Measurements from ENCODE around the gene PLEKHJ1.
"Not testable (repeated sequence)": the region's sequence is repeated elsewhere in the genome, so short reads cannot be mapped to it uniquely, and the experiment has no call there.

PLEKHJ1 gene, protein sequence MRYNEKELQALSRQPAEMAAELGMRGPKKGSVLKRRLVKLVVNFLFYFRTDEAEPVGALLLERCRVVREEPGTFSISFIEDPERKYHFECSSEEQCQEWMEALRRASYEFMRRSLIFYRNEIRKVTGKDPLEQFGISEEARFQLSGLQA

DNA sequence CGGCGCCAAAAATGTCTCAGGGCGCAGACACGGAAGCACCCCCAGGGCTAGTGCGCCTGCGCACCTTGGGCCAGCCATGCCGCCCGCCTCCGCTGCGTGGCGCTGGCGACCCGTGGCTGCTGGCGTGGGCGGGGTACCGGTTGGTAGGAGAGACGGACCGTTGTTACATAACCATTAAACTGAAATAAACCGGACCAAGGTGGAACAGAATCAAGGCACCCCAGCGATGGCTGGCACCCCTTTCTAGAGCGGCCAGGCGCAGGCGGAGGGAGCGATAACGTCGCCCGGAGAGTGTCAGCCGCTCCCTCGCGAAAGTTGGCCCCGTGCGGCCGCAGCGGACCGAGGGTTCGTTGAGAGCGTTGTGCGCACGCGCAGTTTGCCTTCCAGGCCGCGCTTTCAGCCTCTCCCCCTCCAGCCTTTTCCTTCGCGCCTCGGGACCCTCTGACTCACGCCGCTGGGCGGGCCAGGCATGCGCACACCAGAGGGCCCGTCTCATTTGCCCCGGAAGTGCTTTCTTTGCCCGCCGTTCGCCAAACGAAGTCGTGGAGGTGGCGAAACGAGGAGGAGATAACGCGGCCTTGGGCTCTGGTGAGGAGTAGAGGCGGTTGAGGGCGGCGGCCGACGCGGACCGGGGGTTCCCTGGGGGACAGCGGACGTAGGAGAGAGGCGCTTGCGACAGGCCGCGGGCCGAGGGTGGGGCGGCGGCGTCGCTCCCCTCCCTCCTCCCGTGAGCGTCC is at the start of gene PLEKHJ1, which contains the start of gene SF3A2:
Gene PLEKHJ1, minus strand, starts transcription at position 16 of the 737 bp plus-strand sequence. CDS start 81 bp downstream, outside the sequence.
Gene SF3A2, plus strand, starts transcription at position 511 of the 737 bp plus-strand sequence. CDS start 6,595 bp downstream, outside the sequence.
- peak; percentile 97 for DNase-seq

DNA sequence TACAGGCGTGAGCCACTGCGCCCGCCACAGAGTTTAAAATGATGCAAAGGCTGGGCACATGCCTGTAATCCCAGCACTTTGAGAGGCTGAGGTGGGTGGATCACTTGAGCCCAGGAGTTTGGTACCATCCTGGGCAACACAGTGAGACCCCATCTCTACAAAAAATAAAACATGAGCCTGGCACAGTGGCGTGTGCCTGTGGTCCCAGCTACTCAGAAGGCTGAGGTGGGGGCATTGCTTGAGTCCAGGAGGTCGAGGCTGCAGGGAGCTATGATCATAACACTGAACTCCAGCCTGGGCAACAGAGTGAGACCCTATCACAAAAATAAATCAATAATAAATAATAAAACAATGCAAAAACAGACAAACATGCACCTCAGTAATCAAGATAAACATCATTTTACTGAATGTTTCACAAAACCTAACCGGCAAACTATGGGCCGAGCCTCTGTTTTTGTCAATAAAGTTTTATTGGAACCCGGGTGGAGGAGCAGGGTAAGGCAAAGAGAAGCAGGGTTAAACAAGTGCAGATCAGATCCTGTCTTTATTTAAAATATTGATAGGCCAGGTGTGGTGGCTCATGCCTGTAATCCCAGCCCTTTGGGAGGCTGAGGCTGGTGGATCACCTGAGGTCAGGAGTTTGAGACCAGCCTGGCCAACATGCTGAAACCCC is 47.8 kb upstream of the PLEKHJ1 start:
- no peak for DNase-seq

DNA sequence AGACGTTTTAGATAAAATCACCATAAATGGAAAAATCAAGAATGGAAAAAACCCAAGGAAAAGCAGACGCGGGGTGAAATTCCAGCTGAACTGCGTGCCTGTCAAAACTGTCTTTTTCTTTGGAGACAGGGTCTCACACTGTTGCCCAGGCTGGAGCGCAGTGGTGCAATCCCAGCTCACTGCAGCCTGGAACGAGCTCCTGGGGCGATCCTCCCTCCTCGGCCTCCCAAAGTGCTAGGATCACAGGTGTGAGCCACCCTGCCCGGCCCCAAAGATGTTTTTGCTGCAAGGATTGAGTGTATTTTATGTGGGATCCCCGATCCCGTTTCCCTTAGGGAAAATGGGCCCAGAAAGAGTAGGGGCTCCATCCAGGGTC is 46.7 kb upstream of the PLEKHJ1 start:
- DNase-seq = no peak

DNA sequence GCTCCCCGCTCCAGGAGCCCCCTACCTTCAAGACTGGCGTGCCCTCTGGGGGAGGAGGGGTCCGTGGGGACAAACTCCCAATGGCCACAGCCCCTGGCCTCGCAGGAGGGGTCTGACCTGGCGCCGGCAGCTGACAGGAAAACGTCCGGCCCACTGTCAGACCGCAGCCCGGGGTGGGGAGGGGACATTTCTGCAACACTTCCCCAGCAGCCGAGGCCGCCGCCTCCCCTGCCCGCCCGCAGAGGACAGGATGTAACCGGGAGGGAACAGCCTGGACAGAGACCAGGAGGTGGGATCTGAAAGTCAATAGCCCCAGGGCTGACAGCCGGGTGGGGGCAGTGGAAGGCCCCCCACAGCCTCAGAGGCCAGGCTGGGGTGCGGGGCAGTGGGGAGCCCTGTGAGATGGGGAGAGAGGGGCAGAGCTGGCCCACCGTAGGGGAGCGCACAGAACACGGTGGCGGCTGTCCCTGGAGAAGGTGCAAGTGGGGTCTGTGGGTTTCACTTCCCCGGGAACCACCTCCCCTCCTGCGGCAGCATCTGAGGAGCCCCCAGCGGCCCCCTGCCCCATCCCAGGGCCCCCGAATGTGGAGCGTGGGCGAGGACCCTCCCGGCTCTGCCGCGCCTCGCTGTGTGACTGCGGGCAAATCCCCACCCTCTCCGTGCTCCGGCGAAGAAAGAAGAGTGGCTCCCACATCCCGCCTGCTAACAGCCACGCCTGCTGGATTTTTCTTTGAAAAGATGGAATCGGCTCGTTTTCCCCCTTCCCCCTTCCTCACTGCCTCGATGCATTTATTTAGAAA is 46.1 kb upstream of the PLEKHJ1 start, which contains the start of gene PEAK3:
Gene PEAK3, minus strand, starts transcription at position 114 of the 800 bp plus-strand sequence. CDS start 1,244 bp downstream, outside the sequence.
- peak; percentile 72 for DNase-seq

DNA sequence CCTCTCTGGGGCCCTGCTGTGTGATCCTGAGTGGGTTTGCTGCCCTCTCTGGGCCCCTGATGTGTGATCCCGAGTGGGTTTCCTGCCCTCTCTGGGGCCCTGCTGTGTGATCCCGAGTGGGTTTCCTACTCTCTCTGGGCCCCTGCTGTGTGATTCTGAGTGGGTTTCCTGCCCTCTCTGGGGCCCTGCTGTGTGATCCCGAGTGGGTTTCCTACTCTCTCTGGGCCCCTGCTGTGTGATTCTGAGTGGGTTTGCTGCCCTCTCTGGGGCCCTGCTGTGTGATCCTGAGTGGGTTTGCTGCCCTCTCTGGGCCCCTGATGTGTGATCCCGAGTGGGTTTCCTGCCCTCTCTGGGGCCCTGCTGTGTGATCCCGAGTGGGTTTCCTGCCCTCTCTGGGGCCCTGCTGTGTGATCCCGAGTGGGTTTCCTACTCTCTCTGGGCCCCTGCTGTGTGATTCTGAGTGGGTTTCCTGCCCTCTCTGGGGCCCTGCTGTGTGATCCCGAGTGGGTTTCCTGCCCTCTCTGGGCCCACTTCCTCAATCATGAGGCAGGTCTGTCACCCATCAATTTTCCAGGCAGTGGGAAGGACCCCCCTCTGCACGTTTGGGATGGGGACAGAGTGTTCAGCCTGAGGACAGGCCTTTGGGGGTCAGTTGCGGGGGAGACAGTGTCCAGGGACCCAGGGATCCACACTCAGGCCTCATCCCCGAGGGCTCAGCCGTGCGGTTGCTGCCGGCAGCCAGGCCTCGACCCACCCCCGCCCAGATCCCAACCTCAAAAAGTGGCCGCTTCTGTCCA is 45.3 kb upstream of the PLEKHJ1 start:
- DNase-seq = not testable (repeated sequence)

DNA sequence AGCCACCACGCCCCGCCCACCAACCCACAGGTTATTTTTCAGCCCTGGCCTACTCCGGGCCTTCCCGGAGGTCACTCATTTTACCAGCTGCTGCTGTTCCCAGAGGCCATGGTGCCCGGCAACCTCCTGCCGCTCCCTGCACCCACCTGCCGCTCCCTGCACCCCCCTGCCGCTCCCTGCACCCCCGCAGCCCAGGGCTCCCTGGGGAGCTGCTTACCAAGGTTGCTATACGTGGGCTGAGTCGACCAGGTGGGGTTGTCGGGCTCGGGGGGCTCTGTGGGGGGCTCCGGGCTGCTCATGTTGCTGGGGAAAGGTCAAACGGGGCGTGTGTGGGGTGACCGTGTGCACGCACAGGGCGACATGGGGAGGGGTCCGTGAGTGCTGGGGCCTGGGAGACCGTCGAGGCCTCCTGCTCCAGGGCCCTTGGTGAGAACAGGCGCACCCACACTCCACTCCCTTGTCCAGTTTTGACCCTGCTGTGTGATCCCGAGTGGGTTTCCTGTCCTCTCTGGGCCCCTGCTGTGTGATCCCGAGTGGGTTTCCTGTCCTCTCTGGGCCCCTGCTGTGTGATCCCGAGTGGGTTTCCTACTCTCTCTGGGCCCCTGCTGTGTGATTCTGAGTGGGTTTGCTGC is 44.6 kb upstream of the PLEKHJ1 start:
- DNase-seq = no peak

DNA sequence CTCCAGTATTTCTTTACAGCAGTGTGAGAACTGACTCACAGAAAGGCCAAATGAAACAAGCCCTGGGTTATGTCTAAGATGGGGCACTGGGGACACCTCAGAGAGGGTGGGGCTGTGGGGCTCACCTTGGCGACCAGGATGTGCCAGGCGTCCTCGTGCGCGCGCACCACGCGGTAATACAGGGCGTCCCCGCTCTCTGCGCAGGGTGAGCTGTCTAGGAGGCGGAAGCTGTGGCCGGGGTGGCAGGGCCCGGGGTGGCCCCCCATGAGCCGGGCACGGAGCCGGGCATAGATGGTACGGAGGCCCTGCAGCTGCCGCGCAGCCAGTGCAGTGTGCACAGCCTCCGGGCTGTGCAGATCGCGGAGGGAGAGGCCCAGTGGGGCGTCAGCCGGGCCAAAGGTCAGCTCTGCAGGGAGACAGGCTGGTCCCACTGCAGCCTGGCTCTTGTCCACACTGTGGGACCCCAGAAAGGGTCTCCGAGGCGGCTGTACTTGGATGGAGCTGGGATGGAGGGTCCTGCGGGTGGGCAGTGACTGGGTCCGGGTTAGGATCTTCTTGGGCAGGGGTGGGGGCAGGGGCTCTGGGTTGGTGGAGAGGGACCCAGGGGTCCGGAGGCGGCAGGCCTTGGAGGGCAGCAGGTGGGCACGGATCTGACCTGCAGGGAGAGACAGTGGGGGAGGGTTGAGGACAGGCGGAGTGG is 42.5 kb upstream of the PLEKHJ1 start:
- no peak for DNase-seq

DNA sequence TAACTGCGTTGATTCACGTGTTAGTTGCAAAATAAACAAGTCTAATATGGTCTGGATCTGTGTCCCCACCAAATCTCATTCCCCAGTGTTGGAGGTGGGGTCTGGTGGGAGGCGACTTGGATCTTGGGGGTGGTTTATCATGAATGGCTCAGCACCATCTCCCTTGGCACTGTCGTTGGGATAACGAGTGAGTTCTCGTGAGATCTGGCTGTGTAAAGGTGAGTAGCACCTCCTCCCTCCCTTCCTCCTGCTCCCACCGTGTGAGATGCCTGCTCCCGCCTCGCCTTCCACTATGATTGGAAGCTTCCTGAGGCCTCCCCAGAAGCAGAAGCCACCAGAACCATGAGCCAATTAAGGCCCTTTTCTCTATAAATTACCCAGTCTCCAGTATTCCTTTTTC is 41.0 kb upstream of the PLEKHJ1 start:
- DNase-seq = no peak

DNA sequence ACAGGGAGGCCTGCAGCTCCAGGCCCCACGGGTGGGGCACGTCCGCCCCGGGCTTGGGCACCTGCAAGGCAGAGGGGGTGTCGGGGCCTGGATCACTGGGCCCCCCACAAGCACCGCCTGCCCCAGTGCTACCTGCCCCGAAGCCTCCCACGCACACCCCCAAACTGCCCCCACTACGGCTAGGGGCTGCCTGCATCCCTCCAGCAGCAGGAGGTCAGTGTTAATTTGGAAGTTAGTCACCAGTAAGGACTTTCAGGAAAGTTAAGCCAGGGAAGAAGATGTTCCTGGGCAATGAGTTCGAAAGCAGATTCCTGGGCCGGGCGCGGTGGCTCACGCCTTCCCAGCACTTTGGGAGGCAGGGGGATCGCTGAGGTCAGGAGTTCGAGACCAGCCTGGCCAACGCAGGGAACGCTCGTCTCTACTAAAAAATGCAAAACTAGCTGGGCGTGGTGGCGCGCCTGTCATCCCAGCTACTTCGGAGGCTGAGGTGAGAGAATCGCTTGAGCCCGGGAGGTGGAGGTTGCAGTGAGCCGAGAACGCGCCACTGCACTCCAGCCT is 40.4 kb upstream of the PLEKHJ1 start:
- DNase-seq = no peak

DNA sequence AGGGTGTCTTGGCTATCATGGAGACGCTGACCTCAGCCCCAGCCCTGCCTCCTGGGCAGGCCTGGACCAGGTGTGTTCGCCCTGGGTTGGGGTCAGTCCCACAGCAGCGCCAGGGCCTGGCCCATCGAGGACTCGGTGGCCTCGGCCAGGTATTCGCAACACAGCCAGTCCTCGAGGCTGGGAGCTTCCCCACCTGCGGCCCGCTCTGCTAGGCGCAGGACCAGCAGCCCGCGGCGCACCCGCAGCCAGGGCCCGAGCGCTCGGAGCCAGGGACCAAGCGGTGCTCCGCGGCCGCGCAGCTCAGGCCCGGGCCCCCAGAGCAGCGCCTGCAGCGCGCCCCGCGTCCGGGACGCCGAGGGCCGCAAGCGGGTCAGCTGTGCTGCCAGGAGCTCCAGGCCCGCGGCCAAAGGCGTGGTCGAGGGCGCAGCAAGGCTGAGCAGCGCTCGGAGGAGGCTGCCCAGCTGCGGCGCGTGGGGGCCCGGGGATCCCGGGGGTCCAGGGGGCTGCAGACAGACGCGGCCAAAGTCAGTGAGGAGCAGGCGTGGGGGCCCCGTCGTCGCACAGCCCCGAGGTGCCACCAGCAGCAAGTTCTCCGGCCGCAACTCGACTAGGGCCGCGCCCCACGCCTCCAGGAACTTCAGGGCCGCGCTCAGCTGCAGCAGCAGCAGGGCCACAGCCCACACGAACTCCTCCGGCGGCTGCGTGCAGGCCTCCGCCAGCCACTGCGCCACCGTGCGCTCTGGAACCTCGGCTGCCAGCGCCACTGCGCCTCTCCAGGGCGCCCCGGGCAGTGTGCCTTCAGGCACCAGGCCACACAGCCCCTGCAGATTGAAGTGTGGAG is 39.7 kb upstream of the PLEKHJ1 start:
- DNase-seq = no peak

DNA sequence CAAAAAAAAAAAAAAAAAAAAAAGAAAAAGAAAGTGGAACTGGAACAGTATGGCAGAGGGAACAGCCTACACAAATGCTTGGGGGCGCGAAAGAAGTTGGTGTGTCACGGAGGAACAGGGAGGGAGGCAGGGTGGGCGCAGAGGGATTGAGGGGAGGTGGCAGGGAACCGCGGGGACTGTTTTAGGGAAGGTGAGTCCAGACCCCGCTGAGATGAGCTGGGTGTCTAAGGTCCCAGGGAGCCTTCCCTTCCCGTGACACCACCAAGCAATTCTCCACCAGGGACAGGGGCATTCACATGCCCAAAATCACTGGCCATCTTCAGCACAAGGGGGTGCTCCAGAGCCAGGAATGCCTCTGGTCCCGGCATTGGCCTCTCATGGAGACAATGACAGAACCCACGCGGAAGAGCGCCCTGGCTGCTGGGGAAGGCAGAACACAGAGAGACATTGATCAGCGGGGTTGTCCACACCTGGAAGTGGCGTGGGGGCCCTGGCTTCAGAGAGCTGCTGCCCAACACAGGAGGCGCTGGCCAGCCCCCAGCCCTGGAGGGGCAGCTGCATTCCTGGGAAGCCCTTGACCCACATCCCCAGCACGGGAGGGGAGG is 38.9 kb upstream of the PLEKHJ1 start:
- peak; percentile 72 for DNase-seq

DNA sequence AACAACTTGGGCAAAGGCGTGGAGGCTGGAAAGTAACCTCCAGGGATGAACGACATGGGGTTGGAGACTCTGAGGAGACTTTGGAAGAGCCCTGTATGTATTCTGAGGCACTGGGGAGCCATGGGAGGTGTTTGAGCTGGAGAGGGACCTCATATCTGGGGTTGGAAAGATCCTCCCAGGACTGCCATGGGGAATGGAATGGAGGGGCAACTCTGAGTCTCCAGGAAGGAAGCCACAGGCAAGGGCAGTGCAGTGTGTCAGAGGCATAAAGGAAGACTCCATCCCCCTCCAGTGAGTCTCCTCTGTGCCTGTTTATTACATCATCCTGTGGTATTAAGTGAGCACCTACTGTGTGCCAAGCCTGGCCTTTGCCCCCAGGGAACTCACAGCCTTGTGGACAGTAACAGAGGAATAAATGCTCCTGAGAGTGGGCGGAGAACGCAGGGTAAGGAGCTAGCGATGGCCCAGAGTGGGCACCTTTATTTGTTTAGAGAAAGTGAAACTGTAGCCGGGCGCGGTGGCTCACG is 38.1 kb upstream of the PLEKHJ1 start:
- DNase-seq = no peak

DNA sequence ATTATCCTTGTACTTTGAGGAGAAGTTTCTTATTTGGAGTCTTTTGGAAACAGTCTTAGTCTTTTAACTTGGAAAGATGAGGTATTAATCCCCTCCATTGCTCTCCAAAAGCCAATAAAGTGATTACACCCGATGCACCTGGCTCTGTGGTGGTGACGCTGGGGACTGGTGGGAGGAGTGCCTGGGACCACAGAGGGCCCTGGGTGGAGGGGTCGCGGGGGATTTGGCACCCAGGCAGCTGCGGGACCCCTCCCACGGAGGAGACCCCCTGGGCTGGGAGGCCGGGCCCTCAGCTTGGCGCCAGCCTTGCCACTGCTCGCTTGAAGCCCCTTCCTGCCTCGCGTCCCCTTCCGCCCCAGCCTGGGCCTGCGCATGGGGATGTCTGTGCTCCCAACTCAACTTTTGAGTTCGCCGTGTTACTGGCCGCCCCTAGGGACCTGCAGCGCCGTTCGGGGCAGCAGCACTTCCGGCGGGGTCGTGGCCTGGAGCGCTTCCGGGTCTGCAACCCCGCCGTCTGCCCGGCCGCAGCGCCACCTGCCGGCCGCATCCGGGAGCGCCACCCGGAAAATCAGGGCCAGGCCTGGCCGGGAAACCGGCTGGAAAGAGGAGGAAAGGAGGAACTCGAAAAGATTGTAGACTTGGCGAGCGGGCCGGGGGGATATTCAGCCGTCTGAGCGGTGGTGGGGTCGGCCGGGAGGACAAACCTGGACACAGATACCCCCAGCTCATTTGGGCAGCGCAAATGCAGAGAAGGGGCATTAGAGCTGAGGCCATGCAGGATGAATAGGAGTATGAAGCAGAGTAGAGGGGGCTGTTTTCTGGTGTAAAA is 37.4 kb upstream of the PLEKHJ1 start:
- DNase-seq = peak; percentile 69

DNA sequence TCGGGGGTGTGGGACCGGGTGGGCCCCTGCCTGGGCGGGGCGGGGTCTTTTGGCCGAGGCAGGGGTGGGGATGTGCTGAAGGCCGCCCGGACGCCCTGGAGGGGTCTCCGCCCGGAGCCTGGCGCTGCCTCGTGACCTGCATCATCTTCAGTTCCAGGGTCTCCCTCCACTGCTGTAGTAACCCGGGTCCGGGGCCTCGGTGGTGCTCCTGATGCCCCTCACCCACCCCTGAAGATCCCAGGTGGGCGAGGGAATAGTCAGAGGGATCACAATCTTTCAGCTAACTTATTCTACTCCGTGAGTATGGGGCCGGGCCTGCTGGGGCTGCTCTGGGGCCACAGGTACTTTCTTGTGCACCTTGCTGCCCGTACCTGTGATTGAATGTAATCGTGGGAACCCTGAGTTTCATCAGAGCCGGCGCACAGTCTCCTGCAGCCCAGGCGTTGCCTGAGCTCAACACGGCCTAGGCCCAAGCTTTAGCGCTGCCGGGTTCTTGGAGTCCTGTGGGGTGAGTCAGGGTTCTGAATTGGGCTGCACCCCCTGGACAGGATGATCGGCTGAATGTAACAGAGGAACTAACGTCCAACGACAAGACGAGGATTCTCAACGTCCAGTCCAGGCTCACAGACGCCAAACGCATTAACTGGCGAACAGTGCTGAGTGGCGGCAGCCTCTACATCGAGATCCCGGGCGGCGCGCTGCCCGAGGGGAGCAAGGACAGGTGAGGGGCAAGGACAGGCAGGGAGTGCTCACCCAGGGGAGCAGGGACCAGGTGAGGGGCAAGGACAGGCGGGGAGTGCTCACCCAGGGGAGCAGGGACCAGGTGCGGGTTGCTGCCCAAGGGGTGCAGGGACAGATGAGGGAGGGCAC is 35.3 kb upstream of the PLEKHJ1 start:
- peak; percentile 41 for DNase-seq

DNA sequence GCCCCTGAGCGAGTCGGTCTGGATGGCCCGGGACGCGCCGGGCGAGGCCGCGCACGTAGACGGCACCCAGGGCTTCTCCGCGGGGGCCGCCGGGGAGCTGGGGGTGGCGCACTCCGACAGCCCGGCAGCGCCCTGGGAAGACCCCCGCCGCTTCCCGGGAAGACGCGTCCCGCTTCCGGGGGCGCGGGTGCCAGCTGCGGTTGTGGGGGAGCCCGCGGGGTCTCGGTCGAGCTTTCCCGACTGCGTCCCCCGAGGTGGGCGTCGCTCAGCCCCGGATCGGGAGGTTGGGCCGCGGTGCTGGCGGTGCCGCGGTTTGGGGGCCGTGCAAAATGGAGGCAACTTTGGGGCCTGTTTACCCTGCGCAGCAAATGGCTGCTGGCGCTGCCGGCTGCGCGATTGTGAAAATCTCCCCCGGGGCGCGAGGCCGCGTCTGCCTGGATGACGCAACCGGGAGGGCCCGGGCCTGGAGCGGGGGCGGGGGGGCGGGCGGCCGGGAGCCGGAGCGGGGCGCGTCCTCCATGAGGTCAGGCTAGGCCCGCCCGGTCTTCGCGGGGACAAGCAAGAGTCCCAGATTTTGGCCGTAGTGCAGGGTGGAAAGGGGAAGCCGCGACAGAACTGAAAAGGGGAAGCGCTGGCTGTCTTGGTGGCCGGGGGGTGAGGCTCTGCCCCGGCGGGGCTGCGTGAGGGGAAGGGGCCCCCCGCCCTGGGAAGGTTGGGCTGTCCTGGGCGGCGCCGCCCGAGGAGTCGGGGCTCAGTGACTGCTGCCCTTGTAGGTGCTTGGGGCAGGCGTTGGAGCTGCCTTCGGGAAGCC is 34.5 kb upstream of the PLEKHJ1 start:
- peak; percentile 98 for DNase-seq

DNA sequence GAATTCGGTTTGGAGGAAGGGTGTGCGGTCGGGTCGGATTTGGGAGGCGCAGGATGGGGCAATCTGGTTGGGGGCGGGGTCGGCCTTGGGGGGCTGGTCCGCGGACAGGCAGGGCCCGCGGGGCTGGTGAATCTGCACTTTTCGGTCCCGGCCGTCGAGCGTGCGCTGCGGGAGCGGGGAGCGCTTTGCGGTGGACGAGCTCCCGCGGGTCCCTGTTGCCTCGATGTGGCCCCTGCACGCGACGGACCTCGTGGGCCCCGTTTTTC is 34.0 kb upstream of the PLEKHJ1 start:
- DNase-seq = no peak
